Erythroblast (primary cell): Measurements from ENCODE around the gene TDP2.
A peak's percentile ranks its signal among the peaks of the same experiment; 100 is the strongest.

ENCODE experiments used
- GATA1 ChIP-seq: IDR thresholded peaks from 2 replicates; pipeline ENCODE4 v1.6.1; 2011; ENCODE audit warnings: low read depth, mild to moderate bottlenecking, control low read depth, low read length, moderate library complexity
- POLR2A ChIP-seq: IDR thresholded peaks from 2 replicates; pipeline ENCODE4 v1.6.1; 2011; ENCODE audit warnings: mild to moderate bottlenecking, low read length

DNA sequence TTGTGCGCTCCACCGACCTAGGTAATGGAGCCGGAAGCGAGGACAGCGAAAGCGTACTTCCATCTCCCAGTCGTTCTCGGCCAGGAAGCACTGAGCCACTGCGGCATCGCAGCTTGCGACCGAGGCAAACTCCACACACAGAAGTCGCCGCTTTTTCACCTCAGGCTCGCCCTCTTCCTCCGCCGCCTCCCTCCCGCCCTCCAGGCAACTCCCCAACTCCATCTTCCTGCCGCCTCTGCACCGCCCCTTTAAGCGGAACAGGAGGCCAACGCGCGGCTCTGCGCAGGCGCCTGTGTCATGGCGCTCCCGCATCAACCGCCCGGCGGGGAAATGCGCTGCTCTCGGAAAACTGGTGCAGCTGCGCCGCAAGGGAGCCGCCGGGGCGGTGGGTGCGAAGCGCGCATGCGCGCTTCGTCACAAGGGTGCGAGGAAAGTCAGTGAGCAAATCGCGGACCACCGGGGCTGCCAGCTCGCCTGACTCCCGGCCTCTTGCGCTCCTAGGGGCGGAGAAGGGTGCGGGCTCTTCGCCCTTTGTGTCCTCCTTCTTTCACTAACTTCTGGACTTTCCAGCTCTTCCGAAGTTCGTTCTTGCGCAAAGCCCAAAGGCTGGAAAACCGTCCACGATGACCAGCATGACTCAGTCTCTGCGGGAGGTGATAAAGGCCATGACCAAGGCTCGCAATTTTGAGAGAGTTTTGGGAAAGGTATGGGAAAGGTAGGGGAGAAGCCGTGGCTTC lies at the start of gene TDP2, which contains the start of gene ACOT13:
- TF ChIP-seq POLR2A (peak; percentile 92), GATA1 (no peak)
